Natural killer cell (primary cell): ENCODE measurements around the gene SLC35F4. TPM values are rescaled to one million over a fixed set of nuclear protein-coding genes. Genes with fewer than 3 reads are reported as not detected.

Experiments
- ATAC-seq, 3 donors: fragments of 150-1000 bp in 2 of 3; fragments of 200-7000 bp in 1 of 3; cut with Tn5 transposase; 1 replicate in 1 of 3; 2 replicates in 2 of 3; pipeline ENCODE4 v1.10.0; 2021; ENCODE audit warnings: mild to moderate bottlenecking in 2 of 3, moderate library complexity in 2 of 3
- DNase-seq, 2 donors: peaks; one replicate each; pipeline versions ENCODE4 v3.0.0 to v3.0.0-alpha.2; 2013 to 2021; ENCODE audit warnings: mixed read lengths in 1 of 2
- H3K27ac ChIP-seq: one replicate; pipeline ENCODE4 v1.5.1; 2013; ENCODE audit warnings: mild to moderate bottlenecking, low read length
- H3K27me3 ChIP-seq: one replicate; pipeline ENCODE4 v1.6.1; 2013; ENCODE audit warnings: low read length; ENCODE audit not compliant: control insufficient read depth, insufficient read depth
- H3K36me3 ChIP-seq: one replicate; pipeline ENCODE4 v1.6.1; 2013; ENCODE audit warnings: low read length; ENCODE audit not compliant: control insufficient read depth, insufficient read depth
- H3K4me1 ChIP-seq: one replicate; pipeline ENCODE4 v1.6.1; 2013; ENCODE audit warnings: low read length; ENCODE audit not compliant: control insufficient read depth, insufficient read depth
- H3K4me3 ChIP-seq: one replicate; pipeline ENCODE4 v1.5.1; 2013; ENCODE audit warnings: low read length
- H3K9me3 ChIP-seq: one replicate; pipeline ENCODE4 v1.6.1; 2013; ENCODE audit warnings: low read length; ENCODE audit not compliant: control insufficient read depth, insufficient read depth
- H3K27ac Mint-ChIP-seq, 2 donors: one replicate each; pipeline ENCODE4 v1.8.0; 2022; ENCODE audit warnings: mild to moderate bottlenecking in 2 of 2, mixed read lengths in 2 of 2, moderate library complexity in 1 of 2
- H3K27me3 Mint-ChIP-seq, 2 donors: one replicate each; pipeline ENCODE4 v1.8.0; 2022; ENCODE audit warnings: low read depth in 2 of 2, mixed read lengths in 2 of 2
- H3K36me3 Mint-ChIP-seq: one replicate; pipeline ENCODE4 v1.8.0; 2022; ENCODE audit warnings: mixed read lengths
- H3K4me1 Mint-ChIP-seq, 2 donors: one replicate each; pipeline ENCODE4 v1.8.0; 2022; ENCODE audit warnings: mixed read lengths in 2 of 2
- H3K4me3 Mint-ChIP-seq: one replicate; pipeline ENCODE4 v1.8.0; 2022; ENCODE audit warnings: mild to moderate bottlenecking, moderate library complexity, mixed read lengths
- H3K9me3 Mint-ChIP-seq, 2 donors: one replicate each; pipeline ENCODE4 v1.8.0; 2022; ENCODE audit warnings: mixed read lengths in 2 of 2
- CTCF ChIP-seq: fragments of 200-600 bp; IDR thresholded peaks from one replicate; pipeline ENCODE4 v1.8.0; 2022; ENCODE audit warnings: antibody characterized with exemption
- WGBS: methylation state at CpG from one replicate; pipeline ENCODE4 v1.1.7; 2013; ENCODE audit warnings: missing lambda C conversion rate; ENCODE audit not compliant: insufficient coverage; 5-methylcytosine and 5-hydroxymethylcytosine counted together
- intact Hi-C: fragments of 100-400 bp; cut with micrococcal nuclease; formaldehyde crosslinking; loops from one replicate; pipeline ENCODE4 v1.14.2; 2022
- total RNA-seq, 4 donors: library from RNA; stranded (reverse); fragments of 120-200 nt in 1 of 4; gene quantifications; one replicate each; pipeline versions ENCODE4 v1.2.3 to v1.2.4, GENCODE V29; 2013 to 2022

Gene SLC35F4
- total RNA-seq, 3 donors from 2014 or later (not counting 1 experiment from before 2014, with no cell fraction given), result not detected

GRCh38 chr14:57659052-57659451 is 206.8 kb downstream of the SLC35F4 start:
- ATAC-seq (no peak), DNase-seq (no peak)
- Histone ChIP-seq H3K27ac (no peak overlapping the region), H3K4me1 (no peaks in the 10 kb centered on the region), H3K36me3 (no peaks in the 10 kb centered on the region), H3K27me3 (no peaks in the 10 kb centered on the region), H3K4me3 (no peak overlapping the region), H3K9me3 (no peaks in the 10 kb centered on the region)
- Mint-ChIP-seq H3K9me3 (peaks cover 0 to 6% of the 10 kb centered on the region in 2 donors), H3K27me3 (no peaks in the 10 kb centered on the region), H3K4me1 (no peaks in the 10 kb centered on the region), H3K27ac (no peak overlapping the region), H3K36me3 (no peaks in the 10 kb centered on the region), H3K4me3 (no peak overlapping the region)
- intact Hi-C loops, result no loop called here
- WGBS, result 58% methylated on average over 1 of the region's 1 CpG
- no peak for TF ChIP-seq CTCF

- Mint-ChIP-seq H3K4me1 (no peaks in the 10 kb centered on the region), H3K9me3 (peaks cover 0 to 6% of the 10 kb centered on the region in 2 donors), H3K36me3 (no peaks in the 10 kb centered on the region), H3K4me3 (no peak overlapping the region), H3K27me3 (no peaks in the 10 kb centered on the region), H3K27ac (no peak overlapping the region)
- no peaks in the 10 kb centered on the region for H3K9me3 ChIP-seq
- no peaks in the 10 kb centered on the region for H3K27me3 ChIP-seq
- intact Hi-C loops, result no loop called here
- DNase-seq (no peak), ATAC-seq (no peak)
- 80% methylated on average over 5 of the region's 5 CpGs for WGBS
- TF ChIP-seq CTCF, result no peak
- H3K4me1 ChIP-seq, result no peaks in the 10 kb centered on the region
- H3K4me3 ChIP-seq, result no peak overlapping the region
- H3K27ac ChIP-seq, result no peak overlapping the region
- no peaks in the 10 kb centered on the region for H3K36me3 ChIP-seq
Measured at GRCh38 chr14:57657487-57657886, 208.4 kb downstream of the SLC35F4 start.

- no peak overlapping the region for H3K4me3 ChIP-seq
- no peaks in the 10 kb centered on the region for H3K36me3 Mint-ChIP-seq
- no peaks in the 10 kb centered on the region for H3K9me3 ChIP-seq
- no peak for DNase-seq
- intact Hi-C loops, result no loop called here
- no peaks in the 10 kb centered on the region for H3K27me3 ChIP-seq
- H3K4me3 Mint-ChIP-seq, result no peak overlapping the region
- H3K27ac Mint-ChIP-seq, result no peak overlapping the region
- H3K4me1 Mint-ChIP-seq, result no peaks in the 10 kb centered on the region
- no peak overlapping the region for H3K27ac ChIP-seq
- H3K9me3 Mint-ChIP-seq, result peaks cover 0 to 6% of the 10 kb centered on the region in 2 donors
- H3K27me3 Mint-ChIP-seq, result no peaks in the 10 kb centered on the region
- TF ChIP-seq CTCF, result no peak
- no peaks in the 10 kb centered on the region for H3K36me3 ChIP-seq
- 73% methylated on average over 2 of the region's 3 CpGs for WGBS
- H3K4me1 ChIP-seq, result no peaks in the 10 kb centered on the region
- ATAC-seq, result no peak
Measured at GRCh38 chr14:57656853-57657252, 209.0 kb downstream of the SLC35F4 start.

GRCh38 chr14:57652769-57653168 is 213.1 kb downstream of the SLC35F4 start:
- DNase-seq (no peak), ATAC-seq (no peak)
- no peaks in the 10 kb centered on the region for H3K27me3 ChIP-seq
- no peaks in the 10 kb centered on the region for H3K36me3 ChIP-seq
- H3K4me1 Mint-ChIP-seq, result no peaks in the 10 kb centered on the region
- no peaks in the 10 kb centered on the region for H3K4me1 ChIP-seq
- no peaks in the 10 kb centered on the region for H3K27me3 Mint-ChIP-seq
- no peaks in the 10 kb centered on the region for H3K9me3 ChIP-seq
- H3K9me3 Mint-ChIP-seq, result peaks cover 1 to 2% of the 10 kb centered on the region in 2 donors
- H3K4me3 Mint-ChIP-seq, result no peak overlapping the region
- intact Hi-C loops, result no loop called here
- H3K27ac Mint-ChIP-seq, result no peak overlapping the region
- no peak overlapping the region for H3K27ac ChIP-seq
- TF ChIP-seq CTCF, result no peak
- H3K36me3 Mint-ChIP-seq, result no peaks in the 10 kb centered on the region
- H3K4me3 ChIP-seq, result no peak overlapping the region
